ENCODE results near the gene CXCL14. TPM values are rescaled to one million over a fixed set of nuclear protein-coding genes. Genes with fewer than 3 reads are reported as not detected.

The CXCL14 gene
- total and polyA plus RNA-seq, 2 donors (not counting 1 experiment from before 2014, with no cell fraction given), result 0.17 TPM; not detected in 1

GRCh38 chr5:135578305-135578684 is 496 bp downstream of the CXCL14 start:
- Histone ChIP-seq H3K79me2 (ENCODE audit: control insufficient read depth, insufficient read depth, low read length) (no peaks in the 10 kb centered on the region), H4K20me1 (ENCODE audit: control insufficient read depth, extremely low read depth, insufficient read depth, low read length) (no peaks in the 10 kb centered on the region), H3K27ac (ENCODE audit: insufficient read depth, low read length) (no peak overlapping the region), H3K9me3 (ENCODE audit: control insufficient read depth, insufficient read depth, low read depth, low read length) (no peaks in the 10 kb centered on the region), H3K9ac (ENCODE audit: insufficient read depth, low read length) (no peak overlapping the region), H3K4me3 (replicated peaks in 1 of 4; ENCODE audit: control extremely low read depth in 1 of 4, insufficient read depth in 1 of 4, low read depth in 3 of 4, low read length in 4 of 4) (no peak overlapping the region), H2AFZ (ENCODE audit: low read length) (no peak overlapping the region), H3K4me1 (ENCODE audit: control insufficient read depth, extremely low read depth, insufficient read depth, low read length) (no peaks in the 10 kb centered on the region), H3K36me3 (ENCODE audit: control insufficient read depth, insufficient read depth, low read length) (no peaks in the 10 kb centered on the region), H3K4me2 (ENCODE audit: extremely low read depth, insufficient read depth, low read length) (no peak overlapping the region), H3K27me3 (ENCODE audit: control insufficient read depth, insufficient read depth, low read length) (peaks cover 22% of the 10 kb centered on the region)
- DNase-seq (ENCODE audit: low read depth in 2 of 2), result no peak
- TF ChIP-seq CTCF (conservative IDR thresholded peaks at IDR 0.05 in 1 of 2, IDR thresholded peaks at IDR 0.05 in 1 of 2; ENCODE audit: low read depth in 1 of 2, low read length in 2 of 2), result no peak
- TF ChIP-seq EZH2 (IDR thresholded peaks at IDR 0.05; ENCODE audit: low read length, missing control alignments), result no peak

GRCh38 chr5:135577421-135577820 is 1.4 kb downstream of the CXCL14 start:
- Histone ChIP-seq H3K9me3 (ENCODE audit: control insufficient read depth, insufficient read depth, low read depth, low read length) (no peaks in the 10 kb centered on the region), H3K4me3 (replicated peaks in 1 of 4; ENCODE audit: control extremely low read depth in 1 of 4, insufficient read depth in 1 of 4, low read depth in 3 of 4, low read length in 4 of 4) (no peak overlapping the region), H3K4me1 (ENCODE audit: control insufficient read depth, extremely low read depth, insufficient read depth, low read length) (no peaks in the 10 kb centered on the region), H2AFZ (ENCODE audit: low read length) (no peak overlapping the region), H3K4me2 (ENCODE audit: extremely low read depth, insufficient read depth, low read length) (no peak overlapping the region), H3K27ac (ENCODE audit: insufficient read depth, low read length) (no peak overlapping the region), H3K9ac (ENCODE audit: insufficient read depth, low read length) (no peak overlapping the region), H3K27me3 (ENCODE audit: control insufficient read depth, insufficient read depth, low read length) (peaks cover 22% of the 10 kb centered on the region), H3K79me2 (ENCODE audit: control insufficient read depth, insufficient read depth, low read length) (no peaks in the 10 kb centered on the region), H3K36me3 (ENCODE audit: control insufficient read depth, insufficient read depth, low read length) (no peaks in the 10 kb centered on the region), H4K20me1 (ENCODE audit: control insufficient read depth, extremely low read depth, insufficient read depth, low read length) (no peaks in the 10 kb centered on the region)
- DNase-seq (ENCODE audit: low read depth in 2 of 2), result no peak
- TF ChIP-seq CTCF (conservative IDR thresholded peaks at IDR 0.05 in 1 of 2, IDR thresholded peaks at IDR 0.05 in 1 of 2; ENCODE audit: low read depth in 1 of 2, low read length in 2 of 2) (no peak), EZH2 (IDR thresholded peaks at IDR 0.05; ENCODE audit: low read length, missing control alignments) (no peak)

GRCh38 chr5:135576075-135576599 is 2.7 kb downstream of the CXCL14 start:
- Histone ChIP-seq H3K79me2 (ENCODE audit: control insufficient read depth, insufficient read depth, low read length) (no peaks in the 10 kb centered on the region), H4K20me1 (ENCODE audit: control insufficient read depth, extremely low read depth, insufficient read depth, low read length) (no peaks in the 10 kb centered on the region), H3K27me3 (ENCODE audit: control insufficient read depth, insufficient read depth, low read length) (peaks cover 22% of the 10 kb centered on the region), H3K4me1 (ENCODE audit: control insufficient read depth, extremely low read depth, insufficient read depth, low read length) (no peaks in the 10 kb centered on the region), H3K36me3 (ENCODE audit: control insufficient read depth, insufficient read depth, low read length) (no peaks in the 10 kb centered on the region), H3K27ac (ENCODE audit: insufficient read depth, low read length) (no peak overlapping the region), H2AFZ (ENCODE audit: low read length) (no peak overlapping the region), H3K9ac (ENCODE audit: insufficient read depth, low read length) (no peak overlapping the region), H3K4me2 (ENCODE audit: extremely low read depth, insufficient read depth, low read length) (no peak overlapping the region), H3K9me3 (ENCODE audit: control insufficient read depth, insufficient read depth, low read depth, low read length) (no peaks in the 10 kb centered on the region), H3K4me3 (replicated peaks in 1 of 4; ENCODE audit: control extremely low read depth in 1 of 4, insufficient read depth in 1 of 4, low read depth in 3 of 4, low read length in 4 of 4) (no peak overlapping the region)
- TF ChIP-seq EZH2 (IDR thresholded peaks at IDR 0.05; ENCODE audit: low read length, missing control alignments), result no peak
- TF ChIP-seq CTCF (conservative IDR thresholded peaks at IDR 0.05 in 1 of 2, IDR thresholded peaks at IDR 0.05 in 1 of 2; ENCODE audit: low read depth in 1 of 2, low read length in 2 of 2), result no peak
- peak in 1 of 2 donors; percentile 61 for DNase-seq (ENCODE audit: low read depth in 2 of 2)

Data from fibroblast of lung (primary cell).